Omental fat pad (tissue), 4 donors: ENCODE results near the gene KPTN. TPM values are rescaled to one million over a fixed set of nuclear protein-coding genes. Genes with fewer than 3 reads are reported as not detected.

Experiments used
- ATAC-seq: fragments of 150-250 bp; one replicate; pipeline ENCODE4 v1.9.1; 2016; ENCODE audit warnings: mild to moderate bottlenecking, moderate library complexity; ENCODE audit not compliant: low FRiP score
- DNase-seq: peaks from one replicate; pipeline ENCODE4 v3.0.0-alpha.2; 2019; ENCODE audit warnings: low spot score
- CTCF ChIP-seq, 3 donors: fragments of 450-650 bp; IDR thresholded peaks; one replicate each; pipeline ENCODE4 v1.5.1; 2016 to 2017; ENCODE audit warnings: antibody characterized with exemption in 3 of 3, mild to moderate bottlenecking in 3 of 3, moderate library complexity in 2 of 3
- total RNA-seq, 4 donors: library from RNA; depleted of rRNA; stranded (reverse); fragments of >200 nt; gene quantifications; one replicate each; pipeline ENCODE4 v1.1.0, GENCODE V29; 2016

KPTN gene
- total RNA-seq, 4 donors from 2014 or later = 4.4 to 7.6 (median 5.5) TPM

- ATAC-seq = no peak
- no peak for DNase-seq
- TF ChIP-seq CTCF (IDR thresholded peaks at IDR 0.05) = no peak
These were observed 28.9 kb upstream of the KPTN start for GRCh38 chr19:47512948-47513319.

- no peak for TF ChIP-seq CTCF (IDR thresholded peaks at IDR 0.05)
- no peak for DNase-seq
- ATAC-seq = no peak
These were observed 28.3 kb upstream of the KPTN start for GRCh38 chr19:47512183-47512947.

- no peak for DNase-seq
- ATAC-seq = peak; percentile 39
- no peak for TF ChIP-seq CTCF (IDR thresholded peaks at IDR 0.05)
These were observed 27.7 kb upstream of the KPTN start for GRCh38 chr19:47511681-47512080.

GRCh38 chr19:47511128-47511517 lies 27.1 kb upstream of the KPTN start:
- DNase-seq (no peak), ATAC-seq (peak; percentile 16)
- no peak for TF ChIP-seq CTCF (IDR thresholded peaks at IDR 0.05)

- ATAC-seq = no peak
- no peak for TF ChIP-seq CTCF (IDR thresholded peaks at IDR 0.05)
- DNase-seq = no peak
These were observed 26.6 kb upstream of the KPTN start for GRCh38 chr19:47510516-47511127.

- ATAC-seq (no peak), DNase-seq (no peak)
These were observed 26.0 kb upstream of the KPTN start for GRCh38 chr19:47509973-47510372.

More at GRCh38 chr19:47509973-47510372, 26.0 kb upstream of the KPTN start:
- TF ChIP-seq CTCF (IDR thresholded peaks at IDR 0.05) = no peak
